ENCODE measurements around the gene DMXL1. TPM values are rescaled to one million over a fixed set of nuclear protein-coding genes. Genes with fewer than 3 reads are reported as not detected.

DMXL1 gene
- total and polyA plus RNA-seq, 2 experiments from 2014 or later, result 28.4 to 41.7 TPM

GRCh38 chr5:119250946-119251901 lies 180.3 kb downstream of the DMXL1 start (continued):
- TF ChIP-seq, protein P1, sequence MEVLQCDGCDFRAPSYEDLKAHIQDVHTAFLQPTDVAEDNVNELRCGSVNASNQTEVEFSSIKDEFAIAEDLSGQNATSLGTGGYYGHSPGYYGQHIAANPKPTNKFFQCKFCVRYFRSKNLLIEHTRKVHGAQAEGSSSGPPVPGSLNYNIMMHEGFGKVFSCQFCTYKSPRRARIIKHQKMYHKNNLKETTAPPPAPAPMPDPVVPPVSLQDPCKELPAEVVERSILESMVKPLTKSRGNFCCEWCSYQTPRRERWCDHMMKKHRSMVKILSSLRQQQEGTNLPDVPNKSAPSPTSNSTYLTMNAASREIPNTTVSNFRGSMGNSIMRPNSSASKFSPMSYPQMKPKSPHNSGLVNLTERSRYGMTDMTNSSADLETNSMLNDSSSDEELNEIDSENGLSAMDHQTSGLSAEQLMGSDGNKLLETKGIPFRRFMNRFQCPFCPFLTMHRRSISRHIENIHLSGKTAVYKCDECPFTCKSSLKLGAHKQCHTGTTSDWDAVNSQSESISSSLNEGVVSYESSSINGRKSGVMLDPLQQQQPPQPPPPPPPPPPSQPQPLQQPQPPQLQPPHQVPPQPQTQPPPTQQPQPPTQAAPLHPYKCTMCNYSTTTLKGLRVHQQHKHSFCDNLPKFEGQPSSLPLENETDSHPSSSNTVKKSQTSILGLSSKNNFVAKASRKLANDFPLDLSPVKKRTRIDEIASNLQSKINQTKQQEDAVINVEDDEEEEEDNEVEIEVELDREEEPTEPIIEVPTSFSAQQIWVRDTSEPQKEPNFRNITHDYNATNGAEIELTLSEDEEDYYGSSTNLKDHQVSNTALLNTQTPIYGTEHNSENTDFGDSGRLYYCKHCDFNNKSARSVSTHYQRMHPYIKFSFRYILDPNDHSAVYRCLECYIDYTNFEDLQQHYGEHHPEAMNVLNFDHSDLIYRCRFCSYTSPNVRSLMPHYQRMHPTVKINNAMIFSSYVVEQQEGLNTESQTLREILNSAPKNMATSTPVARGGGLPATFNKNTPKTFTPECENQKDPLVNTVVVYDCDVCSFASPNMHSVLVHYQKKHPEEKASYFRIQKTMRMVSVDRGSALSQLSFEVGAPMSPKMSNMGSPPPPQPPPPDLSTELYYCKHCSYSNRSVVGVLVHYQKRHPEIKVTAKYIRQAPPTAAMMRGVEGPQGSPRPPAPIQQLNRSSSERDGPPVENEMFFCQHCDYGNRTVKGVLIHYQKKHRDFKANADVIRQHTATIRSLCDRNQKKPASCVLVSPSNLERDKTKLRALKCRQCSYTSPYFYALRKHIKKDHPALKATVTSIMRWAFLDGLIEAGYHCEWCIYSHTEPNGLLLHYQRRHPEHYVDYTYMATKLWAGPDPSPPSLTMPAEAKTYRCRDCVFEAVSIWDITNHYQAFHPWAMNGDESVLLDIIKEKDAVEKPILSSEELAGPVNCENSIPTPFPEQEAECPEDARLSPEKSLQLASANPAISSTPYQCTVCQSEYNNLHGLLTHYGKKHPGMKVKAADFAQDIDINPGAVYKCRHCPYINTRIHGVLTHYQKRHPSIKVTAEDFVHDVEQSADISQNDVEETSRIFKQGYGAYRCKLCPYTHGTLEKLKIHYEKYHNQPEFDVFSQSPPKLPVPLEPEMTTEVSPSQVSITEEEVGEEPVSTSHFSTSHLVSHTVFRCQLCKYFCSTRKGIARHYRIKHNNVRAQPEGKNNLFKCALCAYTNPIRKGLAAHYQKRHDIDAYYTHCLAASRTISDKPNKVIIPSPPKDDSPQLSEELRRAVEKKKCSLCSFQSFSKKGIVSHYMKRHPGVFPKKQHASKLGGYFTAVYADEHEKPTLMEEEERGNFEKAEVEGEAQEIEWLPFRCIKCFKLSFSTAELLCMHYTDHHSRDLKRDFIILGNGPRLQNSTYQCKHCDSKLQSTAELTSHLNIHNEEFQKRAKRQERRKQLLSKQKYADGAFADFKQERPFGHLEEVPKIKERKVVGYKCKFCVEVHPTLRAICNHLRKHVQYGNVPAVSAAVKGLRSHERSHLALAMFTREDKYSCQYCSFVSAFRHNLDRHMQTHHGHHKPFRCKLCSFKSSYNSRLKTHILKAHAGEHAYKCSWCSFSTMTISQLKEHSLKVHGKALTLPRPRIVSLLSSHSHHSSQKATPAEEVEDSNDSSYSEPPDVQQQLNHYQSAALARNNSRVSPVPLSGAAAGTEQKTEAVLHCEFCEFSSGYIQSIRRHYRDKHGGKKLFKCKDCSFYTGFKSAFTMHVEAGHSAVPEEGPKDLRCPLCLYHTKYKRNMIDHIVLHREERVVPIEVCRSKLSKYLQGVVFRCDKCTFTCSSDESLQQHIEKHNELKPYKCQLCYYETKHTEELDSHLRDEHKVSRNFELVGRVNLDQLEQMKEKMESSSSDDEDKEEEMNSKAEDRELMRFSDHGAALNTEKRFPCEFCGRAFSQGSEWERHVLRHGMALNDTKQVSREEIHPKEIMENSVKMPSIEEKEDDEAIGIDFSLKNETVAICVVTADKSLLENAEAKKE (CRISPR knock-in tag; IDR thresholded peaks at IDR 0.05), result no peak

DNA sequence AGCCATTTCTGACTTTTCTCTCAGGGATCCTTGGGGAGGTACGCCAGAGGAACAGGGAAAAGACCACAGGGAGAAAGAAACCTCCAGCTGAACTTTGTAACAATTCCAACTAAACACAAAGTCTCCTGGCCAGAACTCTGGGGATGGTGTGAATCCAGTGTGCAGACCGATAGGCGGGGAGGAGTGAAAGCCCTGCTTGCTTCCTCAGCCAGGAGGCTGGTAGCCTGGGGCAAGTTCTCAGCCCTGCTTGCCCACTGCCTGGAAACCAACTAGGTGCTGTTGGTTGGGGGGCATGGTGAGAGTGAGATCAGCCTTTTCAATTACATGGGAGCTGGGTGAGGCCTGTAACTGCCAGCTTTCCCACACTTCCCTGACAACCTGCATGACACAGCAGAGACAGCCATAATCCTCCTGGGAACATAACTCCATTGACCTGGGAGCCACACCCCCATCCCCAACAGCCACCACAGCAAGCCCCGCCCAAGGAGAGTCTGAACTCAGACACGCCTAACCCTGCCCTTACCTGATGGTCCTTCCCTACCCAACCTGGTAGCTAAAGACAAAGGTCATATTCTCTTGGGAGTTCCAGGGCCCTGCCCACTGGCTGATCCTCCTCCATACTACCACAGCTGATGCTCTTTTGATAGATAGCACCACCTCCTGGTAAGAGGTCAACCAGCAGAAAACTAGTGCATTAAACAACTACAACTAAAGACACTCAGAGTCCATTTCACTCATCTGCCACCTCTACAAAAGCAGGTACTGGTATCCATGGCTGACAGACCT lies 184.9 kb downstream of the DMXL1 start:
- Mint-ChIP-seq H3K27me3 (ENCODE audit: insufficient read depth, low read depth, poor library complexity) (peaks cover 15% of the 10 kb centered on the region), H3K4me3 (no peak overlapping the region), H3K27ac (peak overlapping the region; percentile 87), H3K36me3 (ENCODE audit: low read depth) (peaks cover 18% of the 10 kb centered on the region), H3K4me1 (peaks cover 3% of the 10 kb centered on the region; the same call in 2 of the 3 replicates), H3K9me3 (peaks cover 40% of the 10 kb centered on the region)
- Histone ChIP-seq H3F3A (replicated peaks; ENCODE audit: low read depth) (no peaks in the 10 kb centered on the region), H3K4me3 (no peak overlapping the region), H4K20me1 (replicated peaks; ENCODE audit: insufficient read depth) (no peaks in the 10 kb centered on the region), H3K9me2 (ENCODE audit: insufficient read depth) (no peaks in the 10 kb centered on the region), H3K36me3 (ENCODE audit: insufficient read depth) (no peaks in the 10 kb centered on the region), H2AFZ (no peak overlapping the region), H3K4me2 (no peak overlapping the region), H3K79me2 (replicated peaks; ENCODE audit: insufficient read depth) (no peaks in the 10 kb centered on the region), H3K4me1 (ENCODE audit: insufficient read depth) (no peaks in the 10 kb centered on the region), H3K27ac (ENCODE audit: low read depth) (no peak overlapping the region), H3K27me3 (ENCODE audit: insufficient read depth) (no peaks in the 10 kb centered on the region)
- DNase-seq (ENCODE audit: low spot score), result peak; percentile 90
- peak; percentile 94 for ATAC-seq
- TF ChIP-seq, protein P2, sequence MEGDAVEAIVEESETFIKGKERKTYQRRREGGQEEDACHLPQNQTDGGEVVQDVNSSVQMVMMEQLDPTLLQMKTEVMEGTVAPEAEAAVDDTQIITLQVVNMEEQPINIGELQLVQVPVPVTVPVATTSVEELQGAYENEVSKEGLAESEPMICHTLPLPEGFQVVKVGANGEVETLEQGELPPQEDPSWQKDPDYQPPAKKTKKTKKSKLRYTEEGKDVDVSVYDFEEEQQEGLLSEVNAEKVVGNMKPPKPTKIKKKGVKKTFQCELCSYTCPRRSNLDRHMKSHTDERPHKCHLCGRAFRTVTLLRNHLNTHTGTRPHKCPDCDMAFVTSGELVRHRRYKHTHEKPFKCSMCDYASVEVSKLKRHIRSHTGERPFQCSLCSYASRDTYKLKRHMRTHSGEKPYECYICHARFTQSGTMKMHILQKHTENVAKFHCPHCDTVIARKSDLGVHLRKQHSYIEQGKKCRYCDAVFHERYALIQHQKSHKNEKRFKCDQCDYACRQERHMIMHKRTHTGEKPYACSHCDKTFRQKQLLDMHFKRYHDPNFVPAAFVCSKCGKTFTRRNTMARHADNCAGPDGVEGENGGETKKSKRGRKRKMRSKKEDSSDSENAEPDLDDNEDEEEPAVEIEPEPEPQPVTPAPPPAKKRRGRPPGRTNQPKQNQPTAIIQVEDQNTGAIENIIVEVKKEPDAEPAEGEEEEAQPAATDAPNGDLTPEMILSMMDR (conservative IDR thresholded peaks at IDR 0.05; ENCODE audit: low read depth in 2 of 2), result peak; percentile 70 to 94
- TF ChIP-seq POLR2AphosphoS5 (IDR thresholded peaks at IDR 0.05; ENCODE audit: low read depth), result no peak
- no peak for TF ChIP-seq EZH2 (IDR thresholded peaks at IDR 0.05; ENCODE audit: low read depth, unreplicated experiment)
